Muscle layer of duodenum (tissue), 2 donors: ENCODE measurements around the gene PAGE2.
"Not testable (repeated sequence)": the region's sequence is repeated elsewhere in the genome, so short reads cannot be mapped to it uniquely, and the experiment has no call there.

Experiments
- H3K27ac ChIP-seq: one replicate; pipeline ENCODE4 v1.7.0; 2013; ENCODE audit warnings: mild to moderate bottlenecking, low read length
- H3K27me3 ChIP-seq: one replicate; pipeline ENCODE4 v1.7.0; 2013; ENCODE audit warnings: low read depth, mild to moderate bottlenecking, control low read depth, low read length
- H3K36me3 ChIP-seq, 2 donors: one replicate each; pipeline ENCODE4 v1.7.0; 2013; ENCODE audit warnings: low read length in 2 of 2, control low read depth in 1 of 2, mild to moderate bottlenecking in 1 of 2; ENCODE audit not compliant: insufficient read depth in 2 of 2, control insufficient read depth in 1 of 2
- H3K4me1 ChIP-seq, 2 donors: one replicate each; pipeline ENCODE4 v1.7.0; 2013; ENCODE audit warnings: low read length in 2 of 2, mild to moderate bottlenecking in 2 of 2, control low read depth in 1 of 2, moderate library complexity in 1 of 2; ENCODE audit not compliant: insufficient read depth in 2 of 2, control insufficient read depth in 1 of 2
- H3K4me3 ChIP-seq, 2 donors: one replicate each; pipeline ENCODE4 v1.7.0; 2013; ENCODE audit warnings: low read length in 2 of 2, low read depth in 1 of 2, mild to moderate bottlenecking in 1 of 2
- H3K9me3 ChIP-seq, 2 donors: one replicate each; pipeline ENCODE4 v1.7.0; 2013; ENCODE audit warnings: low read length in 2 of 2, control low read depth in 1 of 2, mild to moderate bottlenecking in 1 of 2; ENCODE audit not compliant: control insufficient read depth in 1 of 2
- donor health status: healthy.

The PAGE2 gene

GRCh38 chrX:55088795-55089489 lies at the start of gene PAGE2:
TSS of gene PAGE2 (plus strand) at chrX:55089018. CDS start at chrX:55090021, 1,003 bp downstream.
- Histone ChIP-seq H3K27ac (no peak within 1 kb of the TSS), H3K4me3 (no peak within 1 kb of the TSS), H3K9me3 (peaks cover 0 to 2% of the 10 kb centered on the region in 2 donors), H3K4me1 (no peaks in the 10 kb centered on the region), H3K27me3 (no peaks in the 10 kb centered on the region), H3K36me3 (no peaks in the 10 kb centered on the region)

- Histone ChIP-seq H3K27me3 (no peaks in the 10 kb centered on the region), H3K4me3 (no peak overlapping the region), H3K9me3 (no peaks in the 10 kb centered on the region), H3K27ac (no peak overlapping the region), H3K36me3 (no peaks in the 10 kb centered on the region), H3K4me1 (no peaks in the 10 kb centered on the region)
These were observed 49.3 kb upstream of the PAGE2 start for GRCh38 chrX:55039471-55039870.

- Histone ChIP-seq H3K4me1 (no peaks in the 10 kb centered on the region), H3K27ac (no peak overlapping the region), H3K4me3 (no peak overlapping the region), H3K27me3 (no peaks in the 10 kb centered on the region), H3K36me3 (no peaks in the 10 kb centered on the region), H3K9me3 (no peaks in the 10 kb centered on the region)
These were observed 47.3 kb upstream of the PAGE2 start for GRCh38 chrX:55041514-55041913.

- H3K36me3 ChIP-seq, H3K27me3 ChIP-seq, H3K4me3 ChIP-seq, H3K4me1 ChIP-seq, H3K27ac ChIP-seq, H3K9me3 ChIP-seq: not testable (repeated sequence)
These were observed 38.2 kb upstream of the PAGE2 start for GRCh38 chrX:55050599-55050998.

GRCh38 chrX:55056820-55057674 lies 31.8 kb upstream of the PAGE2 start:
- Histone ChIP-seq H3K36me3 (no peaks in the 10 kb centered on the region), H3K27me3 (no peaks in the 10 kb centered on the region), H3K4me3 (peak overlapping the region in 1 of 2 donors; percentile 35), H3K9me3 (no peaks in the 10 kb centered on the region), H3K27ac (no peak overlapping the region), H3K4me1 (peaks cover 0 to 6% of the 10 kb centered on the region in 2 donors)

GRCh38 chrX:55057675-55058249 lies 31.1 kb upstream of the PAGE2 start:
- Histone ChIP-seq H3K36me3 (no peaks in the 10 kb centered on the region), H3K27ac (no peak overlapping the region), H3K4me1 (peaks cover 0 to 6% of the 10 kb centered on the region in 2 donors), H3K4me3 (peak overlapping the region in 1 of 2 donors; percentile 35), H3K9me3 (no peaks in the 10 kb centered on the region), H3K27me3 (no peaks in the 10 kb centered on the region)

- H3K4me1 ChIP-seq, H3K9me3 ChIP-seq, H3K27me3 ChIP-seq, H3K36me3 ChIP-seq, H3K27ac ChIP-seq, H3K4me3 ChIP-seq: not testable (repeated sequence)
These were observed 21.6 kb upstream of the PAGE2 start for GRCh38 chrX:55067180-55067579.

- no peaks in the 10 kb centered on the region for H3K4me1 ChIP-seq
These were observed 16.5 kb upstream of the PAGE2 start for GRCh38 chrX:55072286-55072685.

GRCh38 chrX:55074851-55075467 lies 13.9 kb upstream of the PAGE2 start, which contains the start of gene PAGE2B:
TSS of gene PAGE2B (plus strand) at chrX:55075030. CDS start at chrX:55076042, 1,012 bp downstream.
- no peaks in the 10 kb centered on the region for H3K27me3 ChIP-seq
- H3K4me3 ChIP-seq = no peak within 1 kb of the TSS
- H3K4me1 ChIP-seq = no peaks in the 10 kb centered on the region
- no peaks in the 10 kb centered on the region for H3K9me3 ChIP-seq
- H3K36me3 ChIP-seq = no peaks in the 10 kb centered on the region
- H3K27ac ChIP-seq = no peak within 1 kb of the TSS

More at GRCh38 chrX:55072286-55072685, 16.5 kb upstream of the PAGE2 start:
- H3K27ac ChIP-seq = no peak overlapping the region
- H3K36me3 ChIP-seq = no peaks in the 10 kb centered on the region
- H3K9me3 ChIP-seq = no peaks in the 10 kb centered on the region
- no peak overlapping the region for H3K4me3 ChIP-seq
- H3K27me3 ChIP-seq = no peaks in the 10 kb centered on the region

GRCh38 chrX:55098691-55099090 lies 9.9 kb downstream of the PAGE2 start:
- no peak overlapping the region for H3K4me3 ChIP-seq
- H3K36me3 ChIP-seq = no peaks in the 10 kb centered on the region
- H3K4me1 ChIP-seq = no peaks in the 10 kb centered on the region
- no peaks in the 10 kb centered on the region for H3K27me3 ChIP-seq
- no peak overlapping the region for H3K27ac ChIP-seq
- no peaks in the 10 kb centered on the region for H3K9me3 ChIP-seq

- Histone ChIP-seq H3K27ac (no peak overlapping the region), H3K4me1 (no peaks in the 10 kb centered on the region)
These were observed 10.3 kb downstream of the PAGE2 start for GRCh38 chrX:55099162-55099561.

More at GRCh38 chrX:55099162-55099561, 10.3 kb downstream of the PAGE2 start:
- H3K4me3 ChIP-seq = no peak overlapping the region
- H3K36me3 ChIP-seq = no peaks in the 10 kb centered on the region
- no peaks in the 10 kb centered on the region for H3K9me3 ChIP-seq
- no peaks in the 10 kb centered on the region for H3K27me3 ChIP-seq
